Stimulated activated CD4-positive, alpha-beta T cell treated with anti-CD3 and anti-CD28 coated beads, Interleukin-12 subunit alpha, Interleukin-12 subunit beta, amount 100 ng/mL, for 48 hours (primary cell): Measurements from ENCODE around the gene CYRIA.

ENCODE experiments used
- DNase-seq, 3 donors: peaks; one replicate each; pipeline ENCODE4 v3.0.0-alpha.2; 2020; ENCODE audit warnings: low read depth in 2 of 3, low spot score in 1 of 3

CYRIA gene

GRCh38 chr2:16665748-16666448 is at the start of gene CYRIA:
TSS of gene CYRIA (minus strand) at chr2:16665834. CDS start at chr2:16588119, 77,715 bp downstream.
- peak; percentile 10 to 39 (median 15) for DNase-seq

- no peak for DNase-seq
Measured at GRCh38 chr2:16713011-16713423, 47.4 kb upstream of the CYRIA start.

DNA sequence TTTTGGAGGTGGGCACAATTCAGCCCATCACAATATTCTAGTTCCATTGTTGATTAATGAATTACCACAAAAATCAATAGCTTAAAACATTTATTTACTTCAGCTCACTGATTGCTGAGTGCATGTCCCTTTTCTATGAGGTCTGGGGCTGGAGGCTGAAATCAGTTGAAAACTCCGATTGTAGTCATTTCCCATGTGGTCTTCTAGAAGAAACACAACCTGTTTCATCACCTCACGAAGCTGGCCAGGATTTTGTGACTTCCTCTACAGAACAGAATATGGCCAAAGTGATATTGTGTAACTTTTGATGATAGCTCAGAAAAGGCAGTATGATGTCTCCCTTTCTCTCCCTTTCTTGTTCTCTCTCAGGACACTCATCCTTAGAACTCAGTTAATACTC is 44.1 kb upstream of the CYRIA start:
- DNase-seq = no peak

DNA sequence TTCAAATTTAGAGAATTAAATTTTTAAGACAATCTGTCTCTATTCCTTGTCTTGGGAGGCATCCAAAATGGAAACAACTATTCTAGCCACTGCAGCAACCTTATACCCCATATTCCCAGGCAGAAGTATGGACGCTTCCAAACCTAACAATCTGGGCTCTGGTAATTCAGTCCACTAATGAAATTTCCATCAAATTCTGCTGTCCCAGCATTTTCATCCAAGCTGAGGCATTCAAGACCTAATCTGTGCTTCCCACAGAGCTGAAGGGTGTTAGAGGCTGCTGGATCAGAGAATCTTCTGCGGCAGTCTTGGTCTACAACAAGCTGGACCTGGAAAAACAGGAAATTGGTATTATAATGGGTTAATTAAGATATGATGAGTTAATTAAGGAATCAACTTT is 42.5 kb upstream of the CYRIA start:
- no peak for DNase-seq

DNA sequence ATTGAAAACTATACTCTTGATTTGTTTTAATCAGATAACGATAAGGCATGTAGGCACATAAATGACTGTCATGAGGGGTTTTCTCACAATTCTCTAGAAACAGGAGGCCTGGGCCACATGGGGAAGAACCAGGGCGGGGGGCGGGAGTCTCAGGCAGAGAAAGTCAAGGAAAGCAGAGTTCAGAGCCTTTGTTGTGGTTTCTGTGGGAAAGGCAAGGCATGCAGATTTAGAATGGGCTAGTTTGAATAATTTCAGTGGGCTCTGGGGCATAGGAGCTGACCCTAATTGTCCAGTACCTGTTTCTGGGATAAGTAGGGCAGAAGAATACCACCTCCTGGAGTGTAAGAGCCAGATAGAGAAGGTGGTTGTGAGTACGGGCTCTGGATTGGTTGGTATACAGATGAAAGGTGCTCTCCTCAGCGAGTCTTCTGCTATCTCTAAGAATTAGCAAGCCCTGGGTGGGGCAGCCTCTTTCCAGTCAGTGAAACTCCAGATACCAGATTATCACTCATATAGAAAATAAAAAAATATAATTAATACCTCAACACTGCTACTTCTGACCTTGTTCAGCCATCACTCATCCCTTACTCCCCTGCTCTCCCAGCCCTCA is 41.5 kb upstream of the CYRIA start:
- DNase-seq = no peak

DNA sequence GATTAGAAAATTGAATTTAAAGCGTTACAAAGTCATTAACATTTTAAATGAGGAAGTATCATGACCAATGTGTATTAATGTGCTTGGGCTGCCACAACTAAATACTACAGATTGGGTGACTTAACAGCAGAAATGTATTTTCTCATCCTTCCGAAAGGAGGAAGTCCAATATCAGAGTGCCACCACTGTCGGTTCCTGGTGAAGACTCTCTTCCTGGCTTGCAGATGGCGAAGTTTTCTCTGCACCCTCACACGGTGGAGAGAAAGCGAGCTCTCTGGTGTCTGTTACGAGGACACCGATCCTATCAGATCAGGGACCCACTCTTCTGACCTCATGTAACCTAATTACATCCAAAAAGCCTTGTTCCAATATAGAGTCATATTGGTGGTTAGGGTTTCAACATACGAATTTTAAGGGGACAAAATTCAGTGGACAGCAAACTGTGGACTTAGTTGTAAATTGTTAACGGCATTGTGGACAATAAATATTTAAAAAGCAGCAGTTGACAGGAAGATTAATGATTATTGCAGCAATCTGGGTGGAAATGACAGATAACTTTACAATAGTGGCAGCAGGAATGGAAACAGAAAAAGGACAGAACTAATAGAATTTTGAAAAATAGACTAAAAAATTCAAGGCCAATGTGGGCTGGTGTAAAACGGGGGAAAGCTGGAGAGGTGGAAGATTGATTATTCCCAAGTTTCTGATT is 35.1 kb upstream of the CYRIA start:
- DNase-seq = no peak

DNA sequence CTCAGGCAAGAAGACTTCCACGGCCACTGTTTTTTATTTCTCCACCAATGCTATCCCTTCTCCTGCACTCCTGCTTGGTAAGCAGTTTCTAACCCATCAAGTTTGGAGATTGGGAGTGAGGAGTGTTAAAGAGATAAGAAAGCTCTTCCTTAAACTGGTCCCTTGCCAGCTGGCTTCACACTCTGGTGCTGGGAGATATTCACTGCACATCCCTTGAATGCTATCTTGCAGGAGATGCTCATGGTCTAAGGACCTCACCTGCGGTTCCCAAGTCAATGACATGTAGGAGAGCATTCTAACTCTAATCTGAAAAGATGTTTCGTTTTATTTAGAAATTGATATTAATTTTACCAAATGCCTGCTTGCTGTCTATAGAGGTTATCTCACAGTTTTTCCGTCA is 28.2 kb upstream of the CYRIA start:
- no peak for DNase-seq

DNA sequence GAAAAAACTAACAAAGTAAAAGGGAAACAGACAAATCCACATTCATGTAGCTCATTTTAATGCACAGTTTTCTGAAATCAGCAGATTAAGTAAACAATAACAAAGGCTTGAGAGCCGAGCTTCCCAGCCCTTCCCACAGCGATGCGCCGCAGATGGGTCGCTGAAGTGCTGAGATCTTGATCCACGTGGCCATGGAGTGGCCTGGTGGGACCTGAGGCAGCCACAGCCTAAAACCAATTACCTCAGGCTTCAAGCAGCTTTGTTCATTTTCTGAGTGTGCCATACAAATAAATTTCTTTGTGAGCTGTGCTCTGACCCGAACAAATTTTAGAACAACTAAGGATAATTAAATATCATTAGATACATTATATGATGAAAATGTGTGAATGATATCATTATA is 25.6 kb upstream of the CYRIA start:
- DNase-seq = no peak

- DNase-seq = no peak
Measured at GRCh38 chr2:16687955-16688354, 22.3 kb upstream of the CYRIA start.

DNA sequence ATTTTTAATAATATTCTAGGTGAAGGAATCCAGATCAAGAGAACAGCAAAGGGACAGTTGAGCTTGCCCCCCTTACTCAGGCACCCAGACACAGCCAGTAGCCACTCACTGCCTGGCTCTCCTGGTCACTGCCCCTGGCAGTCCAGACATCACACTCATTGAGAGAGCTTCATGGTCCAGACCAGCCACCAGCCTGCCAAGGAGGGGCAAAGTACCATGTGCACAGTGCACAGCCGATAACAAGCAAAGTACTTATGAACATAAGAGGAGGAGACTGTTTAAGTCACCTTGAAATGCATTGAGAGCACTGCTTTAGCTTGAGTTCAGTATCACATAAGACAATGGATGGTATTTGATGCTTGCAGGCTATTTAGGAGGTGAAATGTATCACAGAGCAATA is 21.6 kb upstream of the CYRIA start:
- no peak for DNase-seq

DNA sequence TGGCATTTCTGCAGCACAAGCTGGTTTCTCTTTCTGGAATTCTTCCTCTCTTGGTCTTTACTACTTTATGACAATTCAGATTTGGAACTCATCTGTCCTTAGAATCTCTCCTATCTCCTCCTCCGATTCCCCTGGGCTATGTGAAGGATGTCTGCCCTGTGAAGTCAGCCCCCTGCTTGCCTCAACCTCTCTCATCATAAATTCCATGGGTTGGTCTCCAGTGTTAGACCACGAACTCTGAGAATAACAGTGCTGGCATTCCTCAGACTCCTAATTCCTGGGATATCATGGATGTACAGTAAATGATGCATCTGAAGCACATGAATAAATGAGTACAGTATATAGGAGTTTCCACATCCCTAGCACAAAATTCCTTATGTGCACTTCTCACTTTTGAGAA is 21.0 kb upstream of the CYRIA start:
- no peak for DNase-seq

- no peak for DNase-seq
Measured at GRCh38 chr2:16685340-16685715, 19.7 kb upstream of the CYRIA start.

DNA sequence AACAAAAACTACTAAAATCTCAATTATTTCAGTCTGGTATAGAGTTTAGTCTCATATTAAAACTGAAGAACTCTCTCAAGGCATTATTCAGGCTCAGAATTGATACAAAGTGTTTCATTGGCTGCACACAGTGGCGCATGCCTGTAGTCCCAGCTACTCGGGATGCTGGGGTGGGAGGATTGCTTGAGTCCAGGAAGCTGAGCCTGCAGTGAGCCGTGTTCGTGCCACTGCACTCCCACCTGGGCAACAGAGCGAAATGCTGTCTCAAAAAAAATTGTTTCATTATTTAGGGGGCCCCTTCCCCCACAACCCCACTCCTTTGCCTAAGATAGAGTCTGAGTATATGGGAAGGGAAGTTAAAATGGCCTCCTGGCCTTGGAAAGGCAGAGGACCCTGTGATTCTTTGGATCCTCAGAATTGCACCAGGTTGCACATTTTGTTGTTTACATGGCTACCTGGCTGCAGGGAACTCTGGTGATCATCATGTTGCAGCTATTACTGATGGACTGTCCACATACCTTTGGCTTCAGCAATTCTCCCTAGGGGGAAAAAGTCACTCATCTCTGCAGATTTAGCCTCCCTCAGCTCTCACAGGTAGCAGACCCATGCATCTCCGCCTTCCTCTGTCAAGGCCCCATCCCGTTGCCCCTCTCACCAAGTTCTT is 19.2 kb upstream of the CYRIA start:
- DNase-seq = no peak

DNA sequence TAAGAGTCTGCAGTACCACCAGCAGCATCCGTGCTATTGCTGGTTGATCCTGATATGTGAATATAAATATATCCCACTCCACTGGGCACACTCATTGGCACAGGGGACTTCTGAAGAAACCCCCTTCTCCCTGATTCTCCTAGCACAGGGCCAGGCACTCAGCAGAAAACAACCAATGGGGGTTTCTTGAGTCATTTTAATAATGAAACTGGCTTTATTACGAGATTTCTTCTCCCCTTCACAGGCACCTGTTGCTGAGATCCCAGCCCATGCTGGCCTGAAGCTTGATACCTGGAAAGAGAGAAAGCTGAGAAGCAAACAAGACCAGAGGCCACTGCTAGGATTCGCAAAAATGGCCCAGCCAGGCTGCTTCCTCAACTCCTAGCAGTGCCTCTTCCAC is 17.9 kb upstream of the CYRIA start:
- DNase-seq = no peak

GRCh38 chr2:16682431-16683118 is 16.9 kb upstream of the CYRIA start:
- no peak for DNase-seq

- DNase-seq = no peak
Measured at GRCh38 chr2:16680781-16681180, 15.1 kb upstream of the CYRIA start.

DNA sequence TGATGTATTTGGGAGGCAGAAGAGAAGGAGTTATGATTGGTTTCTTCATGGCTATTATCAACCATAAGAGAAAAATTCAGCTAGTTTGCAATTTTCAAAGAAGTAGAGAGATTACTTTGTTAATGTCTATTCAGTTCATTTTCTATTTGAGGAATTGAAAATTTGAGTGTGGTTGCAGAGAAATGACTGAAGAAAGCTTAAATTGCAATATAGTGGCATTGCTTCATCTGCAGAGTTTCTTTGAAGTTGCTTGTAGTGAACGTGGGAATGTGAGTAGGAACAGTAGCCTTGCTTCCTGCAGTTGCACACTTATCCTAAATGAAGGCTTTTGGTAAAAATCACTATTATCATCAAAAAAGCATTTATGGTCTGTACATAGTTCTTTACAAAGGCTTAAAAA is 14.7 kb upstream of the CYRIA start:
- DNase-seq = no peak

DNA sequence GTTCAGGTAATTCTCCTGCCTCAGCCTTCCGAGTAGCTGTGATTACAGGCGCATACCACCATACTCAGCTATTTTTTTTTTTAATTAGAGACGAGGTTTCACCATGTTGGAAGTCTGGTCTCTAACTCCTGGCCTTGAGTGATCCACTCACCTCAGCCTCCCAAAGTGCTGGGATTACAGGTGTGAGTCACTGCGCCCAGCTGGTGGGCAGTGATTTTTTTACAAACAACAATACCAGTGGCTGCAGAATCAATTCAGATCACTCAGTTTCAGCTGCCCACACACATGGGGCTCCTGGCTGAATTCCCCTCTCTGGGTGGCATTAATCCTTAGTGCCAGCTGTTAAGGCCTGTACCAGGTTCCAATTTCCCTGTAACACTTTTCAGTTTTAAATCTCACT is 13.3 kb upstream of the CYRIA start:
- no peak for DNase-seq

DNA sequence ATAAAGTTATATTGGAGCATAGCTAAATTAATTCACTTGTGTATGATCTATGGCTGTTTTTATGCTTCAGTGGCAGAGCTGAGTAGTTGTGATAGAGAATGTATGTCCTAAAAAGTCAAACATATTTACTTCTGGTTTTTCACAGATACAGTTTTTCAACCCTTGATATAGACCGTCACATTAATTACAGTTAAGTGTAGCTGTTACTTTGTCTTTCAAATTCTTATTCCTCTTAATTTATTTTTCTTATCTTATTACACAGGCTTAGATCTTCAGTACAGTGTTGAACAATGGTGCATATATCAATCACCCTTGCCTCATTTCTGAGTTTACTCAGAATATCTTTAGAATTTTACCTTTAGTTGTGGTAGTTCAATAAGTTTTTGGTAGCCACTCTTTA is 12.2 kb upstream of the CYRIA start:
- no peak for DNase-seq

DNA sequence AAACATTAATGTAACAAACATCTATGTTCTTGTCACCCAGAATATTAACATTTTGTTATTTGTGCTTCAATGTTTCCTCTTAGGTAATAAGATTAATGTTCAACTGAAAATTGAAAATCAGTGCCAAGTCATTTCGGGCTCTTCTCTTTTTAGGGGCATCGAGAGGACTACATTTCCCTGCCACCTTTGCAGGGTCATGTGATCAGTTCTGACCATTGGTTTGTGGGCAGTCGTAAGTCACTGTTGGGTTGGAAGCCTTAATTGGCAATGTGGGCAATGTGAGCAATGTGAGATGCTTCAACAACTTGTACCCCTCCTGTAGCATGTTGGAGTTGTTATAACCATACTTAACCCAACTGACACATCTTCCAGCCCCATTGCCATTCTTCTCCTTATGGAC is 10.1 kb upstream of the CYRIA start:
- no peak for DNase-seq

DNA sequence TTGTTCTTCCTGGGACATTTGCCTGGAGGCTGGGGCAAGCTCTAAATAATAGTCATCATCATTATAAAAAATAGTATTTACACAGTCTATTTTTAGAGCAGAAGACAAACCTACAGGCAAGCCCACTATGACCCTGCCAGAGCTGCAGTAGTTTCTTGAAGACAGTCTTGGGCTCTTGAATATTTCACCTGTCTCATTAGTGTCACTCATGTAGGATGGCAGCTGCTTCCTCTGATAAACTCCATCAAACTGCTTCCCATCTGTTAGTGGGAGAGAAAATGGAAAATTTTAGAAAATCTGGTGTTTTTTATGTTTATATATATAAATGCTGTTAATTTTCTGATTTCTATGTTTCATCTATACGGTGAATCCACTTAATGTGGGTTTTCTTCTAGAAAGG is 8.5 kb upstream of the CYRIA start:
- DNase-seq = no peak
